ENCODE data around the gene DDX41.

GRCh38 chr5:177548495-177548894, 31.7 kb upstream of the DDX41 start:
- no peak for TF ChIP-seq CTCF (conservative IDR thresholded peaks at IDR 0.05)
- no peak for TF ChIP-seq ZFX (IDR thresholded peaks at IDR 0.05)
